Measurements from ENCODE around the gene ACSS1.
A peak's percentile ranks its signal among the peaks of the same experiment; 100 is the strongest.

Gene ACSS1

GRCh38 chr20:25032478-25033264 lies 25.3 kb downstream of the ACSS1 start:
- Histone ChIP-seq H2AFZ (ENCODE audit: insufficient read depth, low read length, poor library complexity) (no peak overlapping the region), H3K14ac (ENCODE audit: low read length) (no peak overlapping the region), H3K9me3 (ENCODE audit: insufficient read depth, low read depth, low read length) (peaks cover 6% of the 10 kb centered on the region), H3K79me1 (ENCODE audit: low read length) (no peaks in the 10 kb centered on the region), H3K36me3 (ENCODE audit: control insufficient read depth in 1 of 2, insufficient read depth in 2 of 2, low read length in 2 of 2) (no peaks in the 10 kb centered on the region), H3K4me1 (ENCODE audit: control insufficient read depth in 1 of 2, insufficient read depth in 2 of 2, low read length in 2 of 2) (no peaks in the 10 kb centered on the region), H4K8ac (ENCODE audit: low read depth, low read length) (no peak overlapping the region), H3K4ac (ENCODE audit: low read depth, low read length) (no peak overlapping the region), H2BK120ac (ENCODE audit: insufficient read depth, low read length, poor library complexity) (no peak overlapping the region), H3K9ac (ENCODE audit: low read length) (no peak overlapping the region), H3K27me3 (ENCODE audit: insufficient read depth, low read length) (no peaks in the 10 kb centered on the region), H3K79me2 (ENCODE audit: control insufficient read depth, insufficient read depth, low read length, poor library complexity) (no peaks in the 10 kb centered on the region), H2BK12ac (ENCODE audit: low read length) (no peak overlapping the region), H3K4me2 (ENCODE audit: low read length) (no peak overlapping the region), H3K23ac (ENCODE audit: low read length) (no peak overlapping the region), H3K4me3 (ENCODE audit: low read depth, low read length) (no peak overlapping the region), H4K91ac (ENCODE audit: low read depth, low read length) (no peak overlapping the region), H4K12ac (ENCODE audit: low read depth, low read length) (no peak overlapping the region), H2AK5ac (ENCODE audit: low read length) (no peak overlapping the region), H3K27ac (ENCODE audit: low read depth, low read length) (no peak overlapping the region), H2BK5ac (ENCODE audit: low read depth, low read length, poor library complexity) (no peak overlapping the region), H3K18ac (ENCODE audit: low read length) (no peak overlapping the region)
- no CpG with 5 or more reads among the region's 29 CpGs for WGBS (ENCODE audit: extremely low coverage, insufficient coverage, insufficient read length)
- peak in 1 of 2 donors; percentile 10 for DNase-seq

GRCh38 chr20:25032065-25032477 lies 25.9 kb downstream of the ACSS1 start:
- Histone ChIP-seq H4K8ac (ENCODE audit: low read depth, low read length) (no peak overlapping the region), H3K4me1 (ENCODE audit: control insufficient read depth in 1 of 2, insufficient read depth in 2 of 2, low read length in 2 of 2) (no peaks in the 10 kb centered on the region), H3K9ac (ENCODE audit: low read length) (no peak overlapping the region), H3K4me3 (ENCODE audit: low read depth, low read length) (peak overlapping the region; percentile 45), H3K4me2 (ENCODE audit: low read length) (no peak overlapping the region), H3K4ac (ENCODE audit: low read depth, low read length) (no peak overlapping the region), H2BK12ac (ENCODE audit: low read length) (no peak overlapping the region), H3K23ac (ENCODE audit: low read length) (no peak overlapping the region), H4K12ac (ENCODE audit: low read depth, low read length) (no peak overlapping the region), H2AK5ac (ENCODE audit: low read length) (no peak overlapping the region), H3K79me2 (ENCODE audit: control insufficient read depth, insufficient read depth, low read length, poor library complexity) (no peaks in the 10 kb centered on the region), H3K79me1 (ENCODE audit: low read length) (no peaks in the 10 kb centered on the region), H3K18ac (ENCODE audit: low read length) (no peak overlapping the region), H4K91ac (ENCODE audit: low read depth, low read length) (no peak overlapping the region), H2AFZ (ENCODE audit: insufficient read depth, low read length, poor library complexity) (no peak overlapping the region), H3K27me3 (ENCODE audit: insufficient read depth, low read length) (no peaks in the 10 kb centered on the region), H3K27ac (ENCODE audit: low read depth, low read length) (no peak overlapping the region), H2BK120ac (ENCODE audit: insufficient read depth, low read length, poor library complexity) (no peak overlapping the region), H3K36me3 (ENCODE audit: control insufficient read depth in 1 of 2, insufficient read depth in 2 of 2, low read length in 2 of 2) (no peaks in the 10 kb centered on the region), H3K9me3 (ENCODE audit: insufficient read depth, low read depth, low read length) (peaks cover 6% of the 10 kb centered on the region), H3K14ac (ENCODE audit: low read length) (no peak overlapping the region), H2BK5ac (ENCODE audit: low read depth, low read length, poor library complexity) (no peak overlapping the region)
- DNase-seq: no peak
- no CpG with 5 or more reads among the region's 16 CpGs for WGBS (ENCODE audit: extremely low coverage, insufficient coverage, insufficient read length)

- H3K27ac ChIP-seq (ENCODE audit: low read depth, low read length): no peak overlapping the region
- no peak overlapping the region for H2AK5ac ChIP-seq (ENCODE audit: low read length)
- no peaks in the 10 kb centered on the region for H3K27me3 ChIP-seq (ENCODE audit: insufficient read depth, low read length)
- no peak overlapping the region for H2AFZ ChIP-seq (ENCODE audit: insufficient read depth, low read length, poor library complexity)
- no peak overlapping the region for H2BK12ac ChIP-seq (ENCODE audit: low read length)
- H3K4me2 ChIP-seq (ENCODE audit: low read length): no peak overlapping the region
- peak; percentile 78 to 97 for DNase-seq
- no peaks in the 10 kb centered on the region for H3K79me1 ChIP-seq (ENCODE audit: low read length)
- no peak overlapping the region for H2BK120ac ChIP-seq (ENCODE audit: insufficient read depth, low read length, poor library complexity)
- H3K23ac ChIP-seq (ENCODE audit: low read length): no peak overlapping the region
- H4K12ac ChIP-seq (ENCODE audit: low read depth, low read length): no peak overlapping the region
- no peak overlapping the region for H2BK5ac ChIP-seq (ENCODE audit: low read depth, low read length, poor library complexity)
- H3K14ac ChIP-seq (ENCODE audit: low read length): no peak overlapping the region
- H3K36me3 ChIP-seq (ENCODE audit: control insufficient read depth in 1 of 2, insufficient read depth in 2 of 2, low read length in 2 of 2): no peaks in the 10 kb centered on the region
- no peaks in the 10 kb centered on the region for H3K4me1 ChIP-seq (ENCODE audit: control insufficient read depth in 1 of 2, insufficient read depth in 2 of 2, low read length in 2 of 2)
- H3K9ac ChIP-seq (ENCODE audit: low read length): no peak overlapping the region
- no peak overlapping the region for H4K8ac ChIP-seq (ENCODE audit: low read depth, low read length)
- WGBS (ENCODE audit: extremely low coverage, insufficient coverage, insufficient read length): no CpG with 5 or more reads among the region's 3 CpGs
- no peak overlapping the region for H3K4ac ChIP-seq (ENCODE audit: low read depth, low read length)
- H3K18ac ChIP-seq (ENCODE audit: low read length): no peak overlapping the region
- peaks cover 6% of the 10 kb centered on the region for H3K9me3 ChIP-seq (ENCODE audit: insufficient read depth, low read depth, low read length)
- H4K91ac ChIP-seq (ENCODE audit: low read depth, low read length): no peak overlapping the region
- no peaks in the 10 kb centered on the region for H3K79me2 ChIP-seq (ENCODE audit: control insufficient read depth, insufficient read depth, low read length, poor library complexity)
- H3K4me3 ChIP-seq (ENCODE audit: low read depth, low read length): no peak overlapping the region
These were observed 26.7 kb downstream of the ACSS1 start for GRCh38 chr20:25031241-25031640.

- no peak overlapping the region for H3K23ac ChIP-seq (ENCODE audit: low read length)
- H2BK120ac ChIP-seq (ENCODE audit: insufficient read depth, low read length, poor library complexity): no peak overlapping the region
- no peak overlapping the region for H3K4ac ChIP-seq (ENCODE audit: low read depth, low read length)
- H3K27me3 ChIP-seq (ENCODE audit: insufficient read depth, low read length): no peaks in the 10 kb centered on the region
- WGBS (ENCODE audit: extremely low coverage, insufficient coverage, insufficient read length): no CpG with 5 or more reads among the region's 8 CpGs
- no peak overlapping the region for H3K27ac ChIP-seq (ENCODE audit: low read depth, low read length)
- H3K14ac ChIP-seq (ENCODE audit: low read length): no peak overlapping the region
- no peak for DNase-seq
- H3K9me3 ChIP-seq (ENCODE audit: insufficient read depth, low read depth, low read length): peaks cover 6% of the 10 kb centered on the region
- no peaks in the 10 kb centered on the region for H3K36me3 ChIP-seq (ENCODE audit: control insufficient read depth in 1 of 2, insufficient read depth in 2 of 2, low read length in 2 of 2)
- no peaks in the 10 kb centered on the region for H3K79me1 ChIP-seq (ENCODE audit: low read length)
- H3K79me2 ChIP-seq (ENCODE audit: control insufficient read depth, insufficient read depth, low read length, poor library complexity): no peaks in the 10 kb centered on the region
- no peak overlapping the region for H2AK5ac ChIP-seq (ENCODE audit: low read length)
- H3K4me1 ChIP-seq (ENCODE audit: control insufficient read depth in 1 of 2, insufficient read depth in 2 of 2, low read length in 2 of 2): no peaks in the 10 kb centered on the region
- no peak overlapping the region for H3K4me2 ChIP-seq (ENCODE audit: low read length)
- no peak overlapping the region for H3K4me3 ChIP-seq (ENCODE audit: low read depth, low read length)
- no peak overlapping the region for H2BK5ac ChIP-seq (ENCODE audit: low read depth, low read length, poor library complexity)
- no peak overlapping the region for H3K18ac ChIP-seq (ENCODE audit: low read length)
- no peak overlapping the region for H3K9ac ChIP-seq (ENCODE audit: low read length)
- no peak overlapping the region for H4K91ac ChIP-seq (ENCODE audit: low read depth, low read length)
- H4K8ac ChIP-seq (ENCODE audit: low read depth, low read length): no peak overlapping the region
- no peak overlapping the region for H2BK12ac ChIP-seq (ENCODE audit: low read length)
- H2AFZ ChIP-seq (ENCODE audit: insufficient read depth, low read length, poor library complexity): no peak overlapping the region
- no peak overlapping the region for H4K12ac ChIP-seq (ENCODE audit: low read depth, low read length)
These were observed 27.2 kb downstream of the ACSS1 start for GRCh38 chr20:25030649-25031207.
